Tibial artery (tissue), 4 donors: Measurements from ENCODE around the gene NTNG2.

Source experiments
- DNase-seq, 2 donors: peaks; one replicate each; pipeline ENCODE4 v3.0.0-alpha.2; 2019
- H3K27ac ChIP-seq, 2 donors: fragments of 200-600 bp; sonication (generic) in 1 of 2; 1 replicate in 1 of 2; 2 replicates in 1 of 2; pipeline ENCODE4 v1.5.1; 2018 to 2019; ENCODE audit warnings: mild to moderate bottlenecking in 1 of 2
- H3K27me3 ChIP-seq, 2 donors: fragments of 200-600 bp; sonication (generic) in 1 of 2; one replicate each; pipeline versions ENCODE4 v1.5.1 to v1.6.0; 2016 to 2019
- H3K36me3 ChIP-seq, 3 donors: fragments of 200-600 bp; sonication (generic) in 2 of 3; one replicate each; pipeline ENCODE4 v1.5.1; 2016 to 2019; ENCODE audit warnings: mild to moderate bottlenecking in 2 of 3
- H3K4me1 ChIP-seq, 4 donors: fragments of 200-600 bp; sonication (generic) in 2 of 4; 1 replicate in 3 of 4; 2 replicates in 1 of 4; pipeline ENCODE4 v1.5.1; 2016 to 2019
- H3K4me3 ChIP-seq, 2 donors: fragments of 200-600 bp; sonication (generic) in 1 of 2; 1 replicate in 1 of 2; 2 replicates in 1 of 2; pipeline ENCODE4 v1.5.1; 2018 to 2019; ENCODE audit warnings: mild to moderate bottlenecking in 2 of 2
- H3K9me3 ChIP-seq, 3 donors: fragments of 200-600 bp; sonication (generic) in 1 of 3; one replicate each; pipeline ENCODE4 v1.5.1; 2016 to 2019
- CTCF ChIP-seq, 2 experiments: fragments of 200-600 bp in 1 of 2; fragments of 450-650 bp in 1 of 2; IDR thresholded peaks; one replicate each; pipeline ENCODE4 v1.5.1; 2017 to 2019; ENCODE audit warnings: antibody characterized with exemption in 2 of 2, mild to moderate bottlenecking in 1 of 2, moderate library complexity in 1 of 2
- intact Hi-C: fragments of 100-400 bp; cut with DNase I; formaldehyde crosslinking; loops from one replicate; pipeline ENCODE4 v1.15.0; 2023; ENCODE audit warnings: low total_unique reads

Gene NTNG2

GRCh38 chr9:132287256-132287760 is 125.5 kb downstream of the NTNG2 start:
- Histone ChIP-seq H3K4me1 (peaks cover 0 to 10% (median 0%) of the 10 kb centered on the region in 4 donors), H3K9me3 (no peaks in the 10 kb centered on the region), H3K27ac (no peak overlapping the region), H3K4me3 (no peak overlapping the region), H3K27me3 (no peaks in the 10 kb centered on the region), H3K36me3 (peaks cover 59 to 75% (median 60%) of the 10 kb centered on the region in 3 donors)
- intact Hi-C loops = no loop called here
- TF ChIP-seq CTCF (IDR thresholded peaks at IDR 0.05) = no peak
- no peak for DNase-seq

- peaks cover 48 to 74% (median 53%) of the 10 kb centered on the region in 3 donors for H3K36me3 ChIP-seq
- no peak overlapping the region for H3K27ac ChIP-seq
- no peak for TF ChIP-seq CTCF (IDR thresholded peaks at IDR 0.05)
These were observed 126.5 kb downstream of the NTNG2 start for GRCh38 chr9:132288361-132288760.

GRCh38 chr9:132288966-132289365 is 127.1 kb downstream of the NTNG2 start:
- H3K36me3 ChIP-seq = peaks cover 48 to 74% (median 53%) of the 10 kb centered on the region in 3 donors
- no peaks in the 10 kb centered on the region for H3K9me3 ChIP-seq
- no peak for TF ChIP-seq CTCF (IDR thresholded peaks at IDR 0.05)
- H3K27ac ChIP-seq = no peak overlapping the region
- DNase-seq = no peak
- no peak overlapping the region for H3K4me3 ChIP-seq
- H3K4me1 ChIP-seq = peaks cover 0 to 10% (median 0%) of the 10 kb centered on the region in 4 donors
- H3K27me3 ChIP-seq = no peaks in the 10 kb centered on the region
- intact Hi-C loops = no loop called here

More at GRCh38 chr9:132288361-132288760, 126.5 kb downstream of the NTNG2 start:
- H3K4me3 ChIP-seq = no peak overlapping the region
- peaks cover 0 to 10% (median 0%) of the 10 kb centered on the region in 4 donors for H3K4me1 ChIP-seq
- no peak for DNase-seq
- H3K27me3 ChIP-seq = no peaks in the 10 kb centered on the region
- no peaks in the 10 kb centered on the region for H3K9me3 ChIP-seq
- intact Hi-C loops = no loop called here

- H3K27ac ChIP-seq = no peak overlapping the region
- no peak for TF ChIP-seq CTCF (IDR thresholded peaks at IDR 0.05)
- H3K4me1 ChIP-seq = peaks cover 0 to 10% (median 0%) of the 10 kb centered on the region in 4 donors
- H3K9me3 ChIP-seq = no peaks in the 10 kb centered on the region
- H3K4me3 ChIP-seq = no peak overlapping the region
- intact Hi-C loops = no loop called here
- H3K27me3 ChIP-seq = no peaks in the 10 kb centered on the region
- DNase-seq = no peak
- peaks cover 47 to 74% (median 56%) of the 10 kb centered on the region in 3 donors for H3K36me3 ChIP-seq
These were observed 131.4 kb downstream of the NTNG2 start for GRCh38 chr9:132293145-132293721.
